HG03565 (cell line): ENCODE results near the gene HTR6.

Experiments
- ATAC-seq: cut with Tn5 transposase; IDR thresholded peaks from one replicate; pipeline ENCODE4 v1.9.1; 2021; ENCODE audit warnings: mild to moderate bottlenecking, moderate library complexity; ENCODE audit not compliant: unreplicated experiment

The HTR6 gene

DNA sequence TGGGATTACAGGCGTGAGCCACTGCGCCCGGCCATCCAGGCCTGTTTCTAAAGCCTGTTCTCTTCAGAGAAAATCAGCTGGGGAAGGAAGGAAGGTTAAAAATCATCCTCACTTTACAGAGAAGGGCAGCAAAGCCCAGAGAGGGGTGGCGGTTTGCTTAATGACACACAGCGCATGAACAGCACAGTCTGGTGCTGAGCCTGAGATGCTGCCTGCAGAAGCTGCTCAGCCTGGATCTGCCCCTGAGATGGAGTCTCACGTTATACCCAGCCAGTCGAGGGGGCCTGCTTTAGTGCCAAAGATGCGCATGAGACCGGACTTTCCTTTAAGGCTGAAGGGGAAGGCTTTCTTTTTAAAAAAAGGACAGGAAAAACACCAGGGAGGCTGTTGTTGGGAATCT lies 21.3 kb downstream of the HTR6 start:
- ATAC-seq: no peak

DNA sequence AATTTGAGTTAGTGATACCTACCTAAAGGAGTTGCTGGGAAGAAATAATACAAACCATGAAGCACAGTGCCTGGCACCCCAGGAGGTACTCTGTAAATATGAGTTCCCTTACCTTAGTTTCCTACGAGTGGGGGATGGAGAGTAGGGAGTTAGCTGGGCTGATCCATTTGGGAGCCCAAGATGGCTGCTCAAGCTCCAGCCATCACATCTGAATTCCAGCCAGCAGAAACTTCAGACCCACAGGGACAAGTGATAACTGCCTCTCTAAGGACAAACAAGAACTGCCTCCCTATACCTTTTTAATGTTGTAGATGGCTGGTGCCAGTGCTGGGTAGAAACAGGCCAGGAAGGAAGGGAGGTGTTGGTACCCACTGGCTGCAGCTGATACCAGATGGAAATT lies 22.7 kb downstream of the HTR6 start:
- ATAC-seq: no peak

DNA sequence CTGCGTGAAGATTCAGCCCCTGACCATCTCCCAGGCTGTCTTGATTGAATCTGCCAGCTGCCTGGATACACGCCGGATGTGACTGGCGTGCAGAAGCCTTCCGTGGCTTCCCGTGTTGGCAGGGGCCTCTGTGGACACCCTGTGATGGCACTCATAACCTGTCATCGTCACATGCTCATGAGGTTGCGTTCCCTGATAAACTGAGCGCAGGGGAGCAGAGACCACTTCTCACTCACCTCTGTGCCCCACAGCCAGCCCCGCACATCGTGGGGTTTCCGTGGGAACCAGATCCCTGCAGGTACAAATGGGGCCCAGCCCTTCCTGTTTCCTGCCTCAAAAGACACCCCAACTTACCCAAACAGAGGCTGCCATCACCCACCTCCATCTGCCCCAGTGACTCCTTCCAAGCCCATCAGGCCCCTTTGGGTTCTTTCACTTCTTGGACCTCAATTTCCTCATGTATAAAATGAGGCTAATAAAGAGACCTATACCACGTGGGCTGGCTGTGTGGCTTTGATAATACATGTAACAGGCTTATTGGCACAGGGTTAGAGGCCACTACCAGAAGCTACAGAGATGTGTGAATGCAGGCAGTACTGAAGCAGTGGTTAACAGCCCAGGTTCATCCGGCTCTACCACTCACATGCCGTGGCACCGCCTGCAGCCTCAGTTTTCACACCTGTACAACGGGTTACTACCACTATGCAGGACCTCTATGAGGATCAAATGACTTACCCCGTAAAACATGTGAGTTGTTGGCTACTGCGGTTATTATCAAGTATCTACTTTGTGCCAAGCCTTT lies 23.6 kb downstream of the HTR6 start:
- no peak for ATAC-seq

DNA sequence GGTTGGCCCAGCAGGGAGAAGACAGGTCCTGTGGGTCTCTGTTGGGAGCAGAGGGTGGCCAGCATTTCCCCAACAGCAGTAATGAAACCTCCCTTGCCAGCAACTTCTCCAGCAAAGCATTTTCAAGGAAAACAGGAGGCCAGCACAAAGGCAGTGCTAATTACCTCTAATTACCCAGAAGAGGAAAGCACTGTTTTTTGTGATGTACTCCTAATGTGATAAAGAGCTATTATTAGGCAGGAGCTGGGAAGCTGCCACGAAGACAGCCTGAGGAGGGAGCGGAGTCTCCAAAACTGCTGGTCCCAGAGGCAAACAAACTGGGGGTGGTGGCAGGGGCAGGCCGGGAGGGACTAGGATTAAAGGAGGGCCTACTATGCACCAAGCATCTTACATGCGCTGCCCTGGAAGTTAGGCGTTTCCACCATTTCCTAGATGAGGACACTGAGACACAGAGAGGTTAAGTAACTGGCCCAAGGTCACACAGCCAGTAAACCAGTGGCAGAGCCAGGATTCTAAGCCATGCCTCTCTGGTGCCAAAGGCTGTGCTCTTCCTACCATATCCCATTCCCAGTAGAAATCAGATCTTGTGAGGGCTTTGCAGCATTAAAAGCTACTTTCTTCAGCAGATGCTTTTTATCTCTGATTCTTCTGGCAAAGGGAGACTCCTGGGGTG lies 24.5 kb downstream of the HTR6 start:
- no peak for ATAC-seq

DNA sequence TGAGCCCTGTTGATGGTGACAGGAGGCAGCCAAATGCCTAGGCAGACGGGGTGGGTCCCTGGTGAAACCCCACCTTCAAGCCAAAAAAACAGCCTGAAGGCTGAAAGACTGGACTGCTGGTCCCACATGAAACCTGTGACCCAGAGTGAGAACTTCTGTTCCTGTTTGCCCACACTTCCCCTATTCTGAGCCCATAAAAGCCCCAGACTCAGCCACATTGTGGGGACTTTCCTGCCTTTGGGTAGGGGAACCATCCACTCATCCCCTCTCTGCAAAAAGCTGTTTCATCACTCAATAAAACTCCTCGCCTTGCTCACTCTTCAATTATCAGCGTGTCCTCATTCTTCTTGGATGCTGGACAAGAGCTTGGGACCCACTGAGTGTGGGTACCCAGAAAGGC lies 25.2 kb downstream of the HTR6 start:
- ATAC-seq: no peak

DNA sequence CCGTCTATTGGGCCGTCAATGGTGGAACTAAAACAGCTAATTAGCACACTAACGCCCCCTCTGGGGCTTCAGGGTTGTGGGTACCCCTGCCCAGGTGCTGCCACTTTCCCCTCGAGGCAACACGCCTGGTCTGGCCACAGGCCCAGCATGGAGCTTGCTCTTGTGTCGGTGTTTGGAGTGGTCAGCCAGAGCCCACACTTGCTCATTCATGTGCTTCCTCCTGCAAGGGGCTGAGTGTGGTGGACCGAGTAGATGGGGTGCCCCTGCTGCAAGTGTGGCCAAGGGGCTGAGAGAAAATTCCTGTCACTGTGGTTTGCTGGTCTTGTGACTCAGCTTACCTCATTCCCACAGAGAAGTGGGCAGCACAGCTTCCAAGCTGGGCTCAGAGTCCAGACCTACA lies 25.7 kb downstream of the HTR6 start:
- no peak for ATAC-seq

DNA sequence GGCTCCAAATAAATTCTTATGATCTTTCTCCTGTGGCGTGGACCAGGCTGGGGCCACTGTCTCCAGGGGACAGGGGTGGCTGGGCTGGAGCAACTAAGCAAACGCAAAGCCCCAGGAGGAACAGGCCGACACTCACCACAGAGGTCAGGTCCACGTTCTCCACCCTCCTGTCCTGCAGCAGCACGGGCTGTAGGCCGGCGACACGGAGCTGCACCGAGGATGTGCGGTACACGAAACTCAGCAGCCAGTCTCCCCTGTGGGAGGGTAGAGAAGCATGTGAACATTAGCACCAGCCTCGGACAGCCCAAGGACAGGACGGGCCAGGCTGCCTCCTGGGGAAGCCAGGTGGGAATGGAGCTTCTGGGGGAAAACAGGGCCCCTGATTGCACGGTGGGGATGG lies 29.6 kb downstream of the HTR6 start:
- no peak for ATAC-seq

DNA sequence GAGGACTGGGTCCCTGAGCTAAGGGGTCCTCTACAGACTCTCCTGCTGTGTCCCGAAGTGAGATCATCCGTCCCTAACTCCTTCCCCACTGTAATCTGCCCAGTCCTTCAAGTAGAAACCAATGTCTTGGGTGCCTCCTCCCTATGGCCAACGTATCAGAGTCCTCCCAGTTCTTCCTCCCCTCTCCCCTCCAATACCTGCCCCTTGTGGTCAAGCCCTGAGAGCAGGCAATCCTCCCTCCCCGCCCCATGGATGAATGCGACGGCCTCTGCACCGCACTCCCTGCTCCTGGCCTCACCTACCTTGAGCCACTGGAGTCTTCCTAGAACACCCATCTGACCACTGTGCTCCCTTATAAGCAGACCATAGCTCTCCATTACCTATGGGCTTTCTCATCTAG lies 31.1 kb downstream of the HTR6 start:
- no peak for ATAC-seq

DNA sequence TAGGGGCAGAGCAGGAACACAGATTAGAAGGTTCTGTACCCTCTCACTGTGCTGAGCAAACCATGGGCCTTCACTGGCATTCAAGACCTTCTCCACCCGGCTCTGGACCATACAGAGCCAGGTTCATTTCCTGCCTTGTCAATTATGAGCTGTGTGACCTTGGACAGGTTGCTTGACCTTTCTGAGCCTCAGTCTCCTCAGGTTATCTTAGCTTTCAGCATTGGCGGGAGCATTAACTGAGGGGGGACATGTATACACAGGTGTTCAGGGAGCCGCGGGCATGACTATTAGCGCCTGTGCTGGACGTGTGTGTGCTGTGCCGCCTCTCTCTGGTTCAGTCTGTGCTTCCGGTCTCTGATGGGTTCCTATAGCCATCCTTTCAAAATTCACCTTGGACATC lies 32.1 kb downstream of the HTR6 start:
- no peak for ATAC-seq

DNA sequence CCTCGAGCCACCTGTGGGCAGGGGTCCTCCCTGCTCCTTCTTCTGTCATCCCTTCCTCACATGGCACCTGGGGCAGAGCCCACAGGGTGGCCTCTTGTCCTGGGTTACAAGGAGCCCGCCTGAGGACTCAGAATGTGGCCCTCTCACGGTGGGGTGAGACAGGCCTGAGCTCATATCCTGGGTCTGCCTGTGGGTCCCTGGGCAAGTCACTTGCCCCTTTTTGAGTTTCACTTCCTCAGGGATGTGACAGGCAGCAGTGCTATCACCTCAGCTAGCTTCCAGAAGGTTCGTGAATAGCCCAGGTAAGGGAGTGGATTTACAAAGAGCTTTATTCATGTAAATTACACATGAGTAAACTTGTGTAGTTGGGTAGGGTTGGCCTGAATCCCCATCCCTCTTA lies 33.5 kb downstream of the HTR6 start:
- ATAC-seq: no peak

DNA sequence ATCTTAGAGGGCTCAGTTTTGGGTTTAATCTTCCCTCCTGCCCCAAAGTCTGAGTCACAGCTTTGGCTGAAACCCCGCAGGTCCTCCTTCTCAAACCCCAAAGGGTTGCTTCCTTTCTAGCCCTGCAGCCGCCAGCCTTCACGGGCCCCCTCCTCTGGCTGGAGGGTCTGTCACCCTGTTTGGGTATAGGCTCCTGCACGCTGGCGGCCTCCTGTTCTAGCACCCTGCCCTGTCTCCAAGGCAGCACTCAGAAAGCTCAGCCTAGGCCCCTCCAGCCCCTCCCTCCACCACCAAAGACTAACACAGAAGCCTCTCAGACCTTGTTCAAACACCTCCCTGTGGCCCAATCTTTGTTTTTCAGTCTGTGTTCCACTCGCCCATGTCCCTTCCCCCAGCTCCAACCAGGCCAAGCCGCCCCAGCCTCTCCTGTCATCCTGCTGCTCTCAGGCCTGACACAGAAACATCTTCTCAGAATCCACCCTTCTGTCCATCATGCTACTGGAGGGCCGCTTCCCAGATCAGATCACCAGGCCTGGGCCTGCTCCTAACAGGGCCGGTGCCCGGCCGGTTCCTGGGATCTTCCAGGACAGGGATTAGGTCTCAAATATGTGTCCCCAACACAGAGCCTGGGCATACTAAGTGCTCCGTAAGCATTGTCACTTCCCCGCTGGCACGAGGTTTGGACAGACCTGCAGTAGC lies 35.6 kb downstream of the HTR6 start:
- ATAC-seq: no peak

DNA sequence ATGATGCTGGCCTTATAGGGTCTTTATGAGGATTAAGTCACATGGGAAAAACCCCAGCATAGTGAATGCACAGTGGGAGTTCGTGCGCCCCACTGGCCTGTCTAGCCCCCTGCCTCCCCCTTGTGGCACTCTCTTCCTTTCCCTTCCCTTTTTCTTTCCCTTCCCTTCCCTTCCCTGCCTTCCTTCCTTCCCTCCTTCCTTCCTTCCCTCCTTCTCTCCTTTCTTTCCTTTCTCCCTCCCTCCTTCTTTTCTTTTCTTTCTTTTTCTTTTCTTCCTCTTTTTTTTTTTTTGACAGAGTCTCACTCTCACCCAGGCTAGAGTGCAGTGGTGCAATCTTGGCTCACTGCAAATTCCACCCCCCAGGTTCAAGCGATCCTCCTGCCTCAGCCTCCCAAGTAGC lies 38.6 kb downstream of the HTR6 start:
- no peak for ATAC-seq

DNA sequence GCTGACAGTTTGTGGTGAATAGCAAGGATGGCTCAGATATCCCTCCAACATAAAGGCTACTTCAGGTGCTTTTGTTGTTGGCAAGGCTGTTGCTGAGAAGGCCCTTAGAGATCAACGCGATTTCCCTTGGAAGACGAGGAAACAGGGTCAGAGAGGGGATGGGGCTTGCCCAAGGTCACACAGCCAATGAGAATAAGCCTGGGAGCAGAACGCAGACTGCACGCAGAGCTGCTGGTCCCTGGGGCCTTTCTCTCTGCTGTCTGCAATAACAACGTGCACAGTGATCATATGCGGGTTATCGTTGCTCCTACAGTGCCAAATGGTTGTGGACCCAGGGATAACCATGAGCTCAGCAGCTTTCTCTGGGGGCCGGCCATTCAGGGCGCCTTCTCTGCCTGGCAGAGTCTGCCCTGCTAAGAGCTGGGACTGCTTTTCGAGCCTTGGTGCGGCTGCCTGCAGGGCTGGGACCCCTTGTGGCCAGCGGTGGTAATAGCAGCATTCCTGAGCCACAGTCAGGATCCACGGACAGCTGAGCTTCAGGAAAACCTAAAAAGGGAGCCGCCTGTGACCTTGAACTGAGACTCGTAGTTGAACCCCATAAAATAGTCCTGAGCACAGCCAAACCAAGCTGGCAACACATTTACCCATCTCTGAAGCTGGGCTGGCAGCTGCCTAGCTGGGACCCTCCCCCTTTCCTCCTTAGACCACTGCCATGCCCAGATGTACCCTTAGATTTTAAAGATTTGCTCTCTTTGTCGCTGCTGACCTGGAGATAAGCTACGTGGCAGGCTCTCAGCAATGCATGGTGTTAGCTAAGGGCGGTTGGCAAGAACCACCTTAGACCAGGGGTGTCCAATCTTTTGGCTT lies 39.8 kb downstream of the HTR6 start:
- ATAC-seq: no peak

DNA sequence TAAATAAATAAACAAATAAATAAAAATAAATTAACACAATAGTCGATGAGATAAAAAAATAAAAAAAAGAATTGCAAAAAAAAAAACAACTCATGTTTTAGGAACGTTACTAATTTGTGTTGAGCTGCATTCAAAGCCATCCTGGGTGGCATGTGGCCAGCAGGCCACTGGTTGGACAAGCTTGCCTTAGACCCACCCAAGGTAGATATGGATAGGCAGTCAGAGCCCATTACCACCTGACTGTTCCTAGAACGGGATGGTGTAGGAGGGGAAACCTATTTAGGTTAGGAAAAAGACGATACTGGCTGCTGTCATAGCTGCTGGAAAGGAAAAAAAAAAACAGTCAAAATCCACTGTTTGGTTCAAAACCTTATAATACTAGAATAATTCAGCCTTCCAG lies 40.8 kb downstream of the HTR6 start:
- ATAC-seq: no peak

DNA sequence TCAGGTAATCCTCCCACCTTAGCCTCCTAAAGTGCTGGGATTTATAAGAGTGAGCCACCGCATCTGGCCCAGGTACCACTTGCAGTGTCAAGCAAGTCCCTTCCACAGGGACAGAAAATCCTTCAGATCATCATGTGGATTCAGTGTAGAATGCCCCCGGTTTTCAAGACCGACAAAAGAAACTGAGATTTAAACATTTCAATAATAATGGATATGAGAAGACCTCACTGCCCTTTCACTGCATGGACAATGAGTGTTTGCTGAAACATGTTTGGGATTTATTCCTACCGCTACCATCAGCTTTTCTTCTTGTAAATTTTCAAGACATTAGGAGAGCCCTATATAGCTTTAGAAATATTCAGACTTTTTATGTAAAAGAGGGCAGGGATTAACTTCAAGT lies 41.5 kb downstream of the HTR6 start:
- no peak for ATAC-seq

DNA sequence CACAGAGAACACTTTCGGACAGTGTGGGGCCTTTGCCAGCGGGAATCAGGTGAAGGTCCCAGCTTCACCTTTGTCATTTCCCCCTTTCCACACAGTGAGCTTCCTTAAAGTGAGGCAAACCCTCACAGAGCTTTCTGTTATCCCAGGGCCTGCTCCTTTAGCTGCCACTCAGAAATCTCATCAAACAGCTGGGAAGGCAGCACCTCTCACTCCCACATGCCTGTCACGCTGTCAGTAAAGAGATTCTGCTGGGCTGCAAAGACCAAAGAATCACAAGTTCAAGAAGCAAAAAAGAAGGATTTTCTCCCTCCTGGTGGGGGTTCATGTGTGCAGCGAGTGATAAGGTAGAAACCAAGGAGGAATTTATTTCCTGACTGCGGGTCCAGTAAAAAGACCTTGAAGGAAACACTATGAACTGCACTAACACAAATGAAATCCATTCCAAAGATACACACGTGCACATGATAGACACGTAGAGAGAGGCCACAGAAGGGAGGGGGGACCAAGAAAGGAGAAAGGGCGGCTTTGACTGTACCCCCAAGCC lies 44.0 kb downstream of the HTR6 start:
- ATAC-seq: no peak

DNA sequence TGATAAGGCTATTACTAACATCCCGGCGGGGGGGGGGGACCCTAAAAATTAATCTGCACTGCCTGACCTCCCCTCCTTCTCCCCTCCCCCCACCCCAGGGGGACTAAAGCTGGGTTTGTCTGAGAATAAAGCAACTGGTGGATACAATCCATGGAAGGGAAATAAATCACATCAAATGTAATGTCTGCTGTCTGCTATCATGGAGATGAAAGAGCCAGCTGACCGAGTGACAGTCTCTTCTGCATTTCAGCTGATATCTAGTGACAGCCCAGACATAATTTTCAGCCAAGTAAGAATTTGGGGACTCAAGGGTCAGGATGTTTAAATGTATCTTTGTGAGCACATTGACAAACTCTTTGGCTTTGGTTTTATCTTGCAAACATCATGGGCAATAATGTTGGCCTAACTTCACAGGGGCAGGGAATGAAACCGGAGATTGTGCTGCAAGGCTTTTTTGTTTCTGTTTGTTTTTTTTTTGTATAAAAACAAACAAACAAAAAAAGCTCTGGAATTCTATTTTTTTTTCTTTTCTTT lies 44.7 kb downstream of the HTR6 start:
- no peak for ATAC-seq

DNA sequence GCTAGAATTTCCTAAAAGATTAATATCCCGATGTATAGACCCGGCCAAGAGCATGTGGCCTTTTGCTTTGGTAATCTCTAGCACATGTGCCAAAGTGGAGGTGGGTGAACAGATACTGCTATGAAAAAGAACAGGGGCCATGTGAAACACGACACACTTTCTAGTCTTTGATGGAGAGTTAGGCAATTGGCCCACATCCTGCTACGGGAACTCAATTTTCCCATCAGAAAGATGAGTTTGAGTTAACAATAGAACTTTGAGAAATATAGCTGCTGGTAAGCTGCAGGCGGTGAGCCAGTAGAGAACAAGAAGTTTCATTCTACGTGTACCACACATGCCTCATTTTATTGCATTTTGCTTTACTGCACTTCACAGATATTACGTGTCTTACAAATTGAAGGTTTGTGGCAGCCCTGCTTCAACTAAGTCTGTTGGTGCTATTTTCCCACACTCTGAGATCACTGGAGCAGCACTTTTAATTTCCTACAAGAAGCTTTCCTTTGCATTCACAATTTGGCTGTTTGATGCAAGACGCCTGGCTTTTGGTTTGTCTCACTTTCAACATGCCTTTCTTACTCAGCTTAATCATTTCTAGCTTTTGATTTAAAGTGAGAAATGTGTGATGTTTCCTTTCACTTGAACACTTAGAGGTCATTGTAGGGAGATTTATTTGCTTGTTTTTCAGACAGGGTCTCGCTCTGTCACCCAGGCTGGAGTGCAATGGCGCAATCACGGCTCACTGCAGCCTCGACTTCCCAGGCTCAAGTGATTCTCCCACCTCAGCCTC lies 46.3 kb downstream of the HTR6 start:
- ATAC-seq: peak; percentile 49

DNA sequence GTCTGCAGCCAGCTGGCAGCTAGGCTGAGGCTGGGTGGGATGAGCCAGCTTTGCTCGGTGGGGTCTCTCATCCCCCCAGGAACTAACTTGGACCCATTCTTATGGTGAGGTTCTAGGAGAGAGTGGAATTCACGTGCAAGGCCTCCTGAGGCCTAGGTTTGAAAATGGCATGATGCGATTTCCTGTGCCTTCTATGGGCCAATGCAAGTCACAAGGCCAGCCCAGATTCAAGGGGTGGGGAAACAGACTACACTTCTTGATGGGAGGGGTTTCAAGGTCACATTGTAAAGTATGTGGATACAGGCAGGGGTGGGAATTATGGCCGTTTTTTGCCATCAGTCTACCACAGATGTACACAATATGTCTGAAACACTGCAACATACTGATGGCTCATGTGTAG lies 48.3 kb downstream of the HTR6 start:
- ATAC-seq: no peak
